Coronary artery (tissue), 2 donors: ENCODE data around the gene CDA.

Source experiments
- DNase-seq: peaks from one replicate; pipeline ENCODE4 v3.0.0-alpha.2; 2017; ENCODE audit warnings: low spot score
- H3K27ac ChIP-seq, 2 donors: fragments of 200-600 bp; sonication (generic); one replicate each; pipeline ENCODE4 v1.5.1; 2016 to 2019
- H3K4me3 ChIP-seq: fragments of 200-600 bp; sonication (generic); 2 replicates; pipeline ENCODE4 v1.5.1; 2016; ENCODE audit warnings: mild to moderate bottlenecking, moderate library complexity
- CTCF ChIP-seq: fragments of 200-600 bp; sonication (generic); IDR thresholded peaks from one replicate; pipeline ENCODE4 v1.5.1; 2019; ENCODE audit warnings: antibody characterized with exemption

CDA gene

DNA sequence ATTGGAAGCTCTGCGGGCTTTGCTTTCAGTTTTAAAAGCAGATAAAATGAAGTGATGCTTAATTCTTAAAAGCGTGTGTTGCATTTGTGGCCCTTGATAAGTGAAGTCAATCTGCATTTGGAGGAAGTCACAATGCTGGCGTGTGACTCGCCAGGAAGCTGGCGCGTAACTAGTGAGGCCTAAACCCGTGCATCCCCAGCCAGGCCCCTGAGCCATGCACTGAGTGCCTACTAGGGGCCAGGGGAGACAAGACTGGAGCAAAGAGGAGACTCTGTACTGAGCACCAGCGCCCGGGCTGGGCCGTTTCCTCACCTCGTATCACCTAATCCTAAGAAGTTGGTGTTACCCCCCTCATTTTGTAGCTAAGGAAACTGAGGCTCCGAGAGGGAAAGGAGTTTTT is 76.8 kb downstream of the CDA start:
- H3K27ac ChIP-seq: peak overlapping the region in 1 of 2 donors; percentile 13
- no peak for DNase-seq
- no peak overlapping the region for H3K4me3 ChIP-seq

GRCh38 chr1:20666146-20666545 is 77.2 kb downstream of the CDA start:
- DNase-seq: no peak
- Histone ChIP-seq H3K27ac (peak overlapping the region in 1 of 2 donors; percentile 37), H3K4me3 (no peak overlapping the region)
- TF ChIP-seq CTCF: no peak

More for the DNA sequence above, 76.8 kb downstream of the CDA start:
- no peak for TF ChIP-seq CTCF

- no peak for DNase-seq
- Histone ChIP-seq H3K27ac (no peak overlapping the region), H3K4me3 (no peak overlapping the region)
- TF ChIP-seq CTCF: no peak
These were observed 77.9 kb downstream of the CDA start for GRCh38 chr1:20666804-20667203.
